Measurements from ENCODE around the gene ADAMTSL1. TPM values are rescaled to one million over a fixed set of nuclear protein-coding genes. Genes with fewer than 3 reads are reported as not detected.

The ADAMTSL1 gene
- total RNA-seq, 2 experiments from 2014 or later = not detected

DNA sequence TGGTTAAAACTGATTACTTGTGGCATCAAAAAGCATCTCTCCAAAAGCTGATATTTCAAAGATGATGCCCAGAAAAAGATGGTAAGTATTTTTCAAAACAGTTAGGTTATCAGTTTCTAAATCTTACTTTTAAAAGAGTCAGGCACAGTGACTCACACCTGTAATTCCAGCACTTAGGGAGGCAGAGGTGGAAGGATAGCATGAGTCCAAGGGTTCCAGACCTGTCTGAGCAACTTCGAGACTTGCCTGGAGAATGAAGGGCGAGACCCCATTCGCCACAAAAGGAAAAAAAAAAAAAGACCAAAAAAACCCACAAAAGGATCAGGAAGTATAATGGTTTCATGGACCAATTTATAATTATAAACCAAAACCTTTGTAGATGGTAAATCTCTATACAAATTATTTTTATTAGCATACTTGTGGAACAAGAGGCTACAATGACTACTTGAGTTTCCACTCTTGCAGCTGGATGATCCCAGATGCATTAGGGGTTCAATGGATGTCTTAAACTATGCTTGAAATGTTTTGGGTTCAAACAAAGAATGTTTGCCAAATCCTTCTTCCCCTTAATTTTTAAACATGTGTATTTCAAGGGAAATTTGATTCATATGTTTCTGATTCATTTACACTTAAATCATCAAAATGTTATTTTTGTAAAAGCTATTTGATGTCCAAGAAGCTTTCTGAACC is 96.1 kb downstream of the ADAMTSL1 start:
- ATAC-seq = no peak
- no peak overlapping the region for H3K4me3 Mint-ChIP-seq
- TF ChIP-seq, protein P1, sequence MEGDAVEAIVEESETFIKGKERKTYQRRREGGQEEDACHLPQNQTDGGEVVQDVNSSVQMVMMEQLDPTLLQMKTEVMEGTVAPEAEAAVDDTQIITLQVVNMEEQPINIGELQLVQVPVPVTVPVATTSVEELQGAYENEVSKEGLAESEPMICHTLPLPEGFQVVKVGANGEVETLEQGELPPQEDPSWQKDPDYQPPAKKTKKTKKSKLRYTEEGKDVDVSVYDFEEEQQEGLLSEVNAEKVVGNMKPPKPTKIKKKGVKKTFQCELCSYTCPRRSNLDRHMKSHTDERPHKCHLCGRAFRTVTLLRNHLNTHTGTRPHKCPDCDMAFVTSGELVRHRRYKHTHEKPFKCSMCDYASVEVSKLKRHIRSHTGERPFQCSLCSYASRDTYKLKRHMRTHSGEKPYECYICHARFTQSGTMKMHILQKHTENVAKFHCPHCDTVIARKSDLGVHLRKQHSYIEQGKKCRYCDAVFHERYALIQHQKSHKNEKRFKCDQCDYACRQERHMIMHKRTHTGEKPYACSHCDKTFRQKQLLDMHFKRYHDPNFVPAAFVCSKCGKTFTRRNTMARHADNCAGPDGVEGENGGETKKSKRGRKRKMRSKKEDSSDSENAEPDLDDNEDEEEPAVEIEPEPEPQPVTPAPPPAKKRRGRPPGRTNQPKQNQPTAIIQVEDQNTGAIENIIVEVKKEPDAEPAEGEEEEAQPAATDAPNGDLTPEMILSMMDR (IDR thresholded peaks at IDR 0.05) = no peak
- ChIA-PET CTCF (no interaction called here), POLR2A (no interaction called here)
- H3K36me3 Mint-ChIP-seq (ENCODE audit: low read depth) = no peaks in the 10 kb centered on the region
- no peak overlapping the region for H3K27ac Mint-ChIP-seq
- no peaks in the 10 kb centered on the region for H3K9me3 Mint-ChIP-seq
- intact Hi-C loops (cut with micrococcal nuclease) = no loop called here
- no peak for DNase-seq
- H3K27me3 Mint-ChIP-seq = no peaks in the 10 kb centered on the region
- H3K4me1 Mint-ChIP-seq (ENCODE audit: low read depth) = no peaks in the 10 kb centered on the region

DNA sequence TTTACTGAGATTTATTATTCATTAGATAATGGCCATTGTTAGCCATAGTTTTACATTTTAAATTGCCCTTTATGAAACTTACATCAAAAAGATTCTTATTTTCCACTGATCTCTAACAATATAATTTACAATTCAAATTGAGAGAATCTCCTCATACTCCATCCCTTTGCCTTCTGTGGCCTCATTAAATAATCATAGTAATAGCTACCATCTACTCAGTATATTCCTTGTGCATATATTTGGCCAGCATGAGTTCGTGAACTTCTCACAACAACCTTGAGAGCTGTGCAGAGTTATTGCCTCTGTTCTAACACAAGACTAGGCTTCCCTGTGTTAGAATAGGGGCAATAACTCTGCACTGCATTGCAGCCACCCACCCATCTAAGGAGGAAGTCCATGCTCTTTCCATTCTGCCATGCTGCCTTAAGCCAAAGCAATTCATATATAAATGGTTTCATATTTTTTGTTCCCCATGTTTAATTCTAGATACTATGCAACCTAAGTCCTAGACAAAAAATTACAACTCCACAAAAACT is 99.1 kb downstream of the ADAMTSL1 start:
- no peaks in the 10 kb centered on the region for H3K4me1 Mint-ChIP-seq (ENCODE audit: low read depth)
- H3K27me3 Mint-ChIP-seq = no peaks in the 10 kb centered on the region
- H3K27ac Mint-ChIP-seq = no peak overlapping the region
- CTCF ChIA-PET = no interaction called here
- TF ChIP-seq, protein P1 (IDR thresholded peaks at IDR 0.05) = no peak
- no peaks in the 10 kb centered on the region for H3K36me3 Mint-ChIP-seq (ENCODE audit: low read depth)
- intact Hi-C loops (cut with micrococcal nuclease) = no loop called here
- POLR2A ChIA-PET = no interaction called here
- ATAC-seq (no peak), DNase-seq (no peak)
- H3K9me3 Mint-ChIP-seq = no peaks in the 10 kb centered on the region
- H3K4me3 Mint-ChIP-seq = no peak overlapping the region

DNA sequence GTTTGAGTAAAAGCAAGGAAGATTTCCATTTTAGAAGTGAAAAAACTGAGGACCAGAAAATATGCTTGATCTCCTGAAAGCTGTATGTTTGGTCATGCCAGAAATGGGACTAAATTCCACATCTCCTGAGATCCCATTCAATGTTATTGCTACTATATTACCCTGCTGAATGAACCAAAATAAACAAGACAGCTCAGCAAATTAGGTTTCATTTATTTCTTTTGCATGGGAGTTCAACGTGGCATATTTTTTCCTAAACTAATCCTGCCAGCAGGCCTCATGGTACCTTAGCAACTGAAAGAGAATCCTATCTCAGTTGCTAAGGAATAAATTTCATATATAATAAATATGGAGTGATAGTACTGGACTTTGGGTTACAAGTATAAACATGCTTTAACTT is 101.7 kb downstream of the ADAMTSL1 start:
- TF ChIP-seq, protein P1 (IDR thresholded peaks at IDR 0.05) = no peak
- DNase-seq (no peak), ATAC-seq (no peak)
- Mint-ChIP-seq H3K4me3 (no peak overlapping the region), H3K27ac (no peak overlapping the region), H3K9me3 (no peaks in the 10 kb centered on the region), H3K36me3 (ENCODE audit: low read depth) (no peaks in the 10 kb centered on the region), H3K4me1 (ENCODE audit: low read depth) (no peaks in the 10 kb centered on the region), H3K27me3 (no peaks in the 10 kb centered on the region)
- intact Hi-C loops (cut with micrococcal nuclease) = no loop called here
- POLR2A ChIA-PET = no interaction called here
- CTCF ChIA-PET = interaction anchor here (1.1 kb wide), 1 partner anchor 320 kb away, joined by 3 read pairs; no protein-coding TSS in a partner anchor

DNA sequence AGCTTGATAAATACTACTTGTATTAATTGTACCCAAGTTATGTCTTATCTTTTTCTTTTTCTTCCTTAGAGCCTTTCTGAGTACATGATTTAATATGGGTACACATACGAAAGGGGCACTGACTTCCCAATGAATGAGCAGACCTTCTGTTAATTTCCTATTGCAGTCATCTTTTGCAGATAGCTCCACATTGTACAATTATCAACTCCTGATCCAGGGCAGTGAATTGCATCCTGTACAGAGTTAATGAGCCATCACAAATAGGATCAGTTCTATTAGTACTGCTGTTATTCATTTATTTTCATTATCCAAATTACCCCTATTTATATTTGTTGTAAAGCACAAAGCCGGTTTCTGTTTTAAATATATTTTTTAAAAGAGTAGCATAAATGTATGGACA is 105.6 kb downstream of the ADAMTSL1 start:
- ChIA-PET CTCF (no interaction called here), POLR2A (no interaction called here)
- TF ChIP-seq, protein P1 (IDR thresholded peaks at IDR 0.05) = no peak
- Mint-ChIP-seq H3K4me3 (no peak overlapping the region), H3K27me3 (no peaks in the 10 kb centered on the region), H3K27ac (no peak overlapping the region), H3K4me1 (ENCODE audit: low read depth) (no peaks in the 10 kb centered on the region), H3K9me3 (no peaks in the 10 kb centered on the region), H3K36me3 (ENCODE audit: low read depth) (no peaks in the 10 kb centered on the region)
- DNase-seq = no peak
- no peak for ATAC-seq
- intact Hi-C loops (cut with micrococcal nuclease) = no loop called here

DNA sequence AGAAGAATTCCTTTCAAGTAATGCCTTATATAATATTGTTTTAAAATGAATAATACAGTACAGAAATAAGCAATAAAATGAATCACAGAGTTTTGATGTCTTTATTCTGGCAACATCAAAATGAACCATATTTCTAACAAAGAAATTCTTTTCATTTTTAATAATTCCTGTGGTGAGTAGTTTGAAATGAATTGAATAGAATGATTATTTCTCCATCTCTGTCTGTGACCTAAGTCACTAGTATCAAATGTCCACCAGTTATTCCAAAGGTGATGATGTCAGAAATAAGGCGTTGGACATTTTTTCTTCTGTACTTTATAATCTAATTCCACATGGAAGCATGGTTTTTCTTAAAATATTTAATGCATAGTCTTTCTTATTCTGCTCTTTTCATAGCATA is 106.2 kb downstream of the ADAMTSL1 start:
- DNase-seq (no peak), ATAC-seq (no peak)
- ChIA-PET CTCF (no interaction called here), POLR2A (no interaction called here)
- no peaks in the 10 kb centered on the region for H3K27me3 Mint-ChIP-seq
- no peaks in the 10 kb centered on the region for H3K36me3 Mint-ChIP-seq (ENCODE audit: low read depth)
- no peak overlapping the region for H3K4me3 Mint-ChIP-seq
- H3K9me3 Mint-ChIP-seq = no peaks in the 10 kb centered on the region
- no peaks in the 10 kb centered on the region for H3K4me1 Mint-ChIP-seq (ENCODE audit: low read depth)
- no peak overlapping the region for H3K27ac Mint-ChIP-seq
- intact Hi-C loops (cut with micrococcal nuclease) = no loop called here
- TF ChIP-seq, protein P1 (IDR thresholded peaks at IDR 0.05) = no peak
